B cell (primary cell): Measurements from ENCODE around the gene CCDC192. TPM values are rescaled to one million over a fixed set of nuclear protein-coding genes. Genes with fewer than 3 reads are reported as not detected.

Source experiments
- ATAC-seq: fragments of 200-7000 bp; cut with Tn5 transposase; one replicate; pipeline ENCODE4 v1.10.0; 2021; ENCODE audit warnings: low read depth, mild to moderate bottlenecking, moderate number of reproducible peaks, moderate library complexity
- CTCF ChIA-PET: fragments of 350-600 bp; sonication (Branson Sonifier 250); formaldehyde crosslinking; loops from one replicate; lab custom pipeline; 2021; ENCODE audit warnings: antibody characterized with exemption, inconsistent platforms; lab: Charles Lee
- POLR2A ChIA-PET: fragments of 350-600 bp; sonication (Branson Sonifier 250); formaldehyde crosslinking; loops from one replicate; lab custom pipeline; 2021; ENCODE audit warnings: antibody characterized with exemption; lab: Charles Lee
- DNase-seq: peaks from one replicate; pipeline ENCODE4 v3.0.0; 2013
- H2AFZ ChIP-seq: 2 replicates; pipeline ENCODE4 v1.6.1; 2012; ENCODE audit warnings: mild to moderate bottlenecking, low read depth, low read length; ENCODE audit not compliant: insufficient read depth, poor library complexity, severe bottlenecking
- H3K27ac ChIP-seq, 2 donors: 1 replicate in 1 of 2; 2 replicates in 1 of 2; pipeline ENCODE4 v1.5.1; 2012 to 2013; ENCODE audit warnings: low read length in 2 of 2, mild to moderate bottlenecking in 2 of 2, moderate library complexity in 1 of 2
- H3K27me3 ChIP-seq, 4 experiments: fragments of 200-600 bp in 1 of 4; sonication (generic) in 1 of 4; replicated peaks in 1 of 4; 1 replicate in 2 of 4; 2 replicates in 2 of 4; pipeline versions ENCODE4 v1.6.1 to v1.7.0; 2013 to 2016; ENCODE audit warnings: low read length in 3 of 4, mild to moderate bottlenecking in 2 of 4, mixed read lengths in 1 of 4, moderate library complexity in 1 of 4; ENCODE audit not compliant: insufficient read depth in 4 of 4, control insufficient read depth in 3 of 4; ENCODE audit errors: control extremely low read depth in 1 of 4
- H3K36me3 ChIP-seq, 2 experiments: replicated peaks in 1 of 2; 1 replicate in 1 of 2; 2 replicates in 1 of 2; pipeline versions ENCODE4 v1.6.1 to v1.7.1; 2013; ENCODE audit warnings: low read length in 1 of 2; ENCODE audit not compliant: insufficient read depth in 2 of 2, control insufficient read depth in 1 of 2; ENCODE audit errors: control extremely low read depth in 1 of 2, extremely low read depth in 1 of 2
- H3K4me1 ChIP-seq, 2 donors: fragments of 200-600 bp in 1 of 2; sonication (generic) in 1 of 2; 1 replicate in 1 of 2; 2 replicates in 1 of 2; pipeline versions ENCODE4 v1.5.1 to v1.6.1; 2013 to 2017; ENCODE audit warnings: low read length in 2 of 2; ENCODE audit not compliant: control insufficient read depth in 2 of 2, insufficient read depth in 2 of 2
- H3K4me2 ChIP-seq: replicated peaks from 2 replicates; pipeline ENCODE3; 2012; ENCODE audit warnings: mild to moderate bottlenecking, low read depth, low read length; ENCODE audit not compliant: poor library complexity, severe bottlenecking
- H3K4me3 ChIP-seq, 5 experiments: fragments of 200-600 bp in 1 of 5; sonication (generic) in 1 of 5; 1 replicate in 3 of 5; 2 replicates in 2 of 5; pipeline versions ENCODE4 v1.5.1 to v1.7.0; 2011 to 2016; ENCODE audit warnings: low read length in 4 of 5, mild to moderate bottlenecking in 4 of 5, low read depth in 2 of 5, control low read depth in 1 of 5, moderate library complexity in 1 of 5; ENCODE audit not compliant: insufficient read depth in 1 of 5; ENCODE audit errors: control extremely low read depth in 1 of 5, extremely low read depth in 1 of 5
- H3K79me2 ChIP-seq: fragments of 200-600 bp; sonication (generic); one replicate; pipeline ENCODE4 v1.6.0; 2016; ENCODE audit warnings: low read length; ENCODE audit not compliant: control insufficient read depth, insufficient read depth
- H3K9ac ChIP-seq: fragments of 200-600 bp; sonication (generic); 2 replicates; pipeline ENCODE4 v1.6.1; 2017; ENCODE audit warnings: mild to moderate bottlenecking, low read length, moderate library complexity
- H3K9me3 ChIP-seq, 3 donors: one replicate each; pipeline versions ENCODE4 v1.6.1 to v1.7.1; 2013; ENCODE audit warnings: low read length in 2 of 3; ENCODE audit not compliant: control insufficient read depth in 2 of 3, insufficient read depth in 1 of 3; ENCODE audit errors: control extremely low read depth in 1 of 3
- H4K20me1 ChIP-seq: 2 replicates; pipeline ENCODE4 v1.6.0; 2012; ENCODE audit warnings: mild to moderate bottlenecking, low read length; ENCODE audit not compliant: insufficient read depth, control insufficient read depth, poor library complexity, severe bottlenecking
- H3K27ac Mint-ChIP-seq: one replicate; pipeline ENCODE4 v1.8.0; 2021; ENCODE audit warnings: mixed read lengths
- H3K27me3 Mint-ChIP-seq: one replicate; pipeline ENCODE4 v1.8.0; 2021; ENCODE audit warnings: mixed read lengths
- H3K4me1 Mint-ChIP-seq: one replicate; pipeline ENCODE4 v1.8.0; 2021; ENCODE audit warnings: mixed read lengths
- H3K4me3 Mint-ChIP-seq: one replicate; pipeline ENCODE4 v1.8.0; 2021; ENCODE audit warnings: mixed read lengths
- H3K9me3 Mint-ChIP-seq: one replicate; pipeline ENCODE4 v1.8.0; 2022; ENCODE audit warnings: mixed read lengths; ENCODE audit not compliant: insufficient read depth
- CTCF ChIP-seq: fragments of 200-600 bp; IDR thresholded peaks from one replicate; pipeline ENCODE4 v1.8.0; 2022; ENCODE audit warnings: antibody characterized with exemption, mild to moderate bottlenecking
- EZH2 ChIP-seq: IDR thresholded peaks from 2 replicates; pipeline ENCODE4 v1.6.1; 2012; ENCODE audit warnings: borderline replicate concordance, low read depth, mild to moderate bottlenecking, moderate library complexity, low read length; ENCODE audit not compliant: insufficient read depth, poor library complexity, severe bottlenecking
- WGBS: methylation state at CpG from one replicate; pipeline ENCODE4 v1.1.5; 2013; ENCODE audit warnings: missing lambda C conversion rate; ENCODE audit not compliant: insufficient coverage; 5-methylcytosine and 5-hydroxymethylcytosine counted together
- intact Hi-C: fragments of 100-400 bp; cut with micrococcal nuclease; formaldehyde crosslinking; loops from one replicate; pipeline ENCODE4 v1.10.0; 2022
- polyA plus RNA-seq: library from polyadenylated mRNA; depleted of rRNA; stranded (reverse); fragments of >200 nt; gene quantifications from 2 replicates; pipeline ENCODE4 v1.2.3, GENCODE V29; 2012
- total RNA-seq, 2 donors: library from RNA; stranded (reverse); fragments of 120-200 nt in 1 of 2; gene quantifications; 1 replicate in 1 of 2; 2 replicates in 1 of 2; pipeline versions ENCODE4 v1.2.3 to v1.2.4, GENCODE V29; 2013 to 2022

Gene CCDC192
- total and polyA plus RNA-seq, 2 donors (not counting 1 experiment from before 2014, with no cell fraction given) = not detected

GRCh38 chr5:127832067-127832466 is 128.9 kb downstream of the CCDC192 start:
- H3K9me3 Mint-ChIP-seq = no peaks in the 10 kb centered on the region
- Histone ChIP-seq H3K79me2 (no peaks in the 10 kb centered on the region), H3K4me2 (no peak overlapping the region), H3K9ac (no peak overlapping the region), H3K4me3 (no peak overlapping the region), H3K4me1 (no peaks in the 10 kb centered on the region), H3K9me3 (peaks cover 0 to 9% (median 0%) of the 10 kb centered on the region in 3 donors), H3K36me3 (no peaks in the 10 kb centered on the region), H2AFZ (no peak overlapping the region), H3K27me3 (peaks cover 0 to 3% (median 0%) of the 10 kb centered on the region in 4 experiments), H3K27ac (no peak overlapping the region), H4K20me1 (no peaks in the 10 kb centered on the region)
- 90% methylated on average over 3 of the region's 5 CpGs for WGBS
- peaks cover 20% of the 10 kb centered on the region for H3K27me3 Mint-ChIP-seq
- DNase-seq (no peak), ATAC-seq (no peak)
- H3K27ac Mint-ChIP-seq = no peak overlapping the region
- no peak overlapping the region for H3K4me3 Mint-ChIP-seq
- intact Hi-C loops = no loop called here
- no peaks in the 10 kb centered on the region for H3K4me1 Mint-ChIP-seq
- ChIA-PET POLR2A (no interaction called here), CTCF (interaction anchor here (1.0 kb wide), 1 partner anchor 10 kb away, joined by 3 read pairs; no protein-coding TSS in a partner anchor)
- no peak for TF ChIP-seq CTCF
- no peak for TF ChIP-seq EZH2

GRCh38 chr5:127834094-127834531 is 130.9 kb downstream of the CCDC192 start:
- Histone ChIP-seq H3K4me2 (no peak overlapping the region), H3K36me3 (no peaks in the 10 kb centered on the region), H3K27ac (no peak overlapping the region), H4K20me1 (no peaks in the 10 kb centered on the region), H3K4me1 (no peaks in the 10 kb centered on the region), H3K9ac (no peak overlapping the region), H3K9me3 (peaks cover 0 to 9% (median 0%) of the 10 kb centered on the region in 3 donors), H3K4me3 (no peak overlapping the region), H2AFZ (no peak overlapping the region), H3K79me2 (no peaks in the 10 kb centered on the region), H3K27me3 (no peaks in the 10 kb centered on the region)
- ATAC-seq (no peak), DNase-seq (no peak)
- intact Hi-C loops = no loop called here
- Mint-ChIP-seq H3K27me3 (peaks cover 8% of the 10 kb centered on the region), H3K4me3 (no peak overlapping the region), H3K9me3 (no peaks in the 10 kb centered on the region), H3K27ac (no peak overlapping the region), H3K4me1 (no peaks in the 10 kb centered on the region)
- POLR2A ChIA-PET = no interaction called here
- no CpG with 5 or more reads among the region's 2 CpGs for WGBS
- TF ChIP-seq CTCF (no peak), EZH2 (no peak)
- CTCF ChIA-PET = no interaction called here
